OCI-LY1 (cell line): ENCODE measurements around the gene ZNF547.

Experiments
- H2AFZ ChIP-seq: fragments of 200-600 bp; sonication (generic), shearing (Covaris generic); 2 replicates; pipeline ENCODE4 v1.6.0; 2014; ENCODE audit warnings: antibody characterized with exemption, mild to moderate bottlenecking, low read length
- H3F3A ChIP-seq: fragments of 200-600 bp; sonication (generic), shearing (Covaris generic); 2 replicates; pipeline ENCODE4 v1.6.0; 2014; ENCODE audit warnings: mild to moderate bottlenecking, antibody characterized with exemption, low read length, moderate library complexity; ENCODE audit not compliant: insufficient read depth
- H3K27ac ChIP-seq: fragments of 200-600 bp; sonication (generic); 2 replicates; pipeline ENCODE4 v1.5.1; 2014; ENCODE audit warnings: low read length, mixed run types, mild to moderate bottlenecking, low read depth; ENCODE audit not compliant: poor library complexity, severe bottlenecking
- H3K27me3 ChIP-seq: fragments of 200-600 bp; sonication (generic); 2 replicates; pipeline ENCODE4 v1.6.0; 2014; ENCODE audit warnings: antibody characterized with exemption, mild to moderate bottlenecking, low read length, moderate library complexity; ENCODE audit not compliant: insufficient read depth
- H3K36me3 ChIP-seq: fragments of 200-600 bp; sonication (generic); 2 replicates; pipeline ENCODE4 v1.6.1; 2014; ENCODE audit warnings: mild to moderate bottlenecking, antibody characterized with exemption, low read length, moderate library complexity, mixed read lengths; ENCODE audit not compliant: insufficient read depth
- H3K4me1 ChIP-seq: fragments of 200-600 bp; sonication (generic); 2 replicates; pipeline ENCODE4 v1.5.1; 2014; ENCODE audit warnings: mild to moderate bottlenecking, low read length, moderate library complexity; ENCODE audit not compliant: insufficient read depth, severe bottlenecking
- H3K4me2 ChIP-seq: fragments of 200-600 bp; sonication (generic), shearing (Covaris generic); 2 replicates; pipeline ENCODE4 v1.6.1; 2014; ENCODE audit warnings: low read length
- H3K4me3 ChIP-seq: fragments of 200-600 bp; sonication (generic); 2 replicates; pipeline ENCODE4 v1.5.1; 2014; ENCODE audit warnings: low read length, low read depth, mild to moderate bottlenecking, mixed read lengths; ENCODE audit not compliant: poor library complexity, severe bottlenecking
- H3K79me2 ChIP-seq: fragments of 200-600 bp; shearing (Covaris generic); 2 replicates; pipeline ENCODE4 v1.6.1; 2016; ENCODE audit warnings: mixed run types, low read length, mixed read lengths; ENCODE audit not compliant: insufficient read depth
- H3K9ac ChIP-seq: fragments of 200-600 bp; sonication (generic), shearing (Covaris generic); 2 replicates; pipeline ENCODE4 v1.6.1; 2014; ENCODE audit warnings: mild to moderate bottlenecking, low read length, mixed read lengths
- H3K9me2 ChIP-seq: fragments of 200-600 bp; sonication (generic), shearing (Covaris generic); 2 replicates; pipeline ENCODE4 v1.6.1; 2014; ENCODE audit warnings: low read depth, mild to moderate bottlenecking, low read length, mixed read lengths
- H3K9me3 ChIP-seq: fragments of 200-600 bp; shearing (Covaris generic); 2 replicates; pipeline ENCODE4 v1.6.1; 2014; ENCODE audit warnings: low read length, mixed read lengths
- H4K20me1 ChIP-seq: fragments of 200-600 bp; sonication (generic), shearing (Covaris generic); 2 replicates; pipeline ENCODE4 v1.6.0; 2016; ENCODE audit warnings: mild to moderate bottlenecking, low read length; ENCODE audit not compliant: insufficient read depth
- EZH2 ChIP-seq: fragments of 200-600 bp; sonication (generic), shearing (Covaris generic); IDR thresholded peaks from 2 replicates; pipeline ENCODE4 v1.8.0; 2017; ENCODE audit warnings: borderline replicate concordance, mixed run types, mild to moderate bottlenecking, antibody characterized with exemption, low read length, moderate library complexity, mixed read lengths
- TF ChIP-seq, protein P1 (sequence below): fragments of 200-600 bp; sonication (generic), shearing (Covaris generic); IDR thresholded peaks from 2 replicates; pipeline ENCODE4 v1.5.1; 2017; ENCODE audit warnings: mild to moderate bottlenecking, antibody characterized with exemption, low read length, moderate library complexity, mixed read lengths

The ZNF547 gene

DNA sequence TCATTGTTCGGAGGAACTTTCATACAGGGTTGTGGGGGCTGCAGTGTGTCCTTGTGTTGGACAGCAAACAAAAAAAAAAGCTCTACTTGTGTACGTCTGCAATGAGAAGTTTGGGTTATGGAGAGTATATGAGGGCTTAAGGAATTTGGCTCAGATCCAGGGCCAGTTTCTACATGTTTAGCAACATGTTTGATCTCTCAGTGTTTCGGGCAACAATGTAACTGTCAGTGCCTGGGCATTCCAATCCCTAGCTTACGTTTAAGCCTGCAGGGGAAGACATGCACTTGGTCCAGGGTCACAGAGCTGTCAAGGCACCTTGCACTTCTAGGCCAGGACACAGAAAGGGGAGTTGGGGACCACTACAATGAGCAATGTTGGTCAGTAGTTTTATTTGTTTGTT is 29.2 kb upstream of the ZNF547 start:
- no peaks in the 10 kb centered on the region for H4K20me1 ChIP-seq
- H3K4me1 ChIP-seq = no peaks in the 10 kb centered on the region
- TF ChIP-seq, protein P1, sequence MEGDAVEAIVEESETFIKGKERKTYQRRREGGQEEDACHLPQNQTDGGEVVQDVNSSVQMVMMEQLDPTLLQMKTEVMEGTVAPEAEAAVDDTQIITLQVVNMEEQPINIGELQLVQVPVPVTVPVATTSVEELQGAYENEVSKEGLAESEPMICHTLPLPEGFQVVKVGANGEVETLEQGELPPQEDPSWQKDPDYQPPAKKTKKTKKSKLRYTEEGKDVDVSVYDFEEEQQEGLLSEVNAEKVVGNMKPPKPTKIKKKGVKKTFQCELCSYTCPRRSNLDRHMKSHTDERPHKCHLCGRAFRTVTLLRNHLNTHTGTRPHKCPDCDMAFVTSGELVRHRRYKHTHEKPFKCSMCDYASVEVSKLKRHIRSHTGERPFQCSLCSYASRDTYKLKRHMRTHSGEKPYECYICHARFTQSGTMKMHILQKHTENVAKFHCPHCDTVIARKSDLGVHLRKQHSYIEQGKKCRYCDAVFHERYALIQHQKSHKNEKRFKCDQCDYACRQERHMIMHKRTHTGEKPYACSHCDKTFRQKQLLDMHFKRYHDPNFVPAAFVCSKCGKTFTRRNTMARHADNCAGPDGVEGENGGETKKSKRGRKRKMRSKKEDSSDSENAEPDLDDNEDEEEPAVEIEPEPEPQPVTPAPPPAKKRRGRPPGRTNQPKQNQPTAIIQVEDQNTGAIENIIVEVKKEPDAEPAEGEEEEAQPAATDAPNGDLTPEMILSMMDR = no peak
- no peak for TF ChIP-seq EZH2
- H3K9me2 ChIP-seq = no peaks in the 10 kb centered on the region
- H3K9ac ChIP-seq = no peak overlapping the region
- no peaks in the 10 kb centered on the region for H3K79me2 ChIP-seq
- no peak overlapping the region for H3K27ac ChIP-seq
- H3F3A ChIP-seq = no peaks in the 10 kb centered on the region
- H3K36me3 ChIP-seq = peaks cover 24% of the 10 kb centered on the region
- H3K9me3 ChIP-seq = no peaks in the 10 kb centered on the region
- no peaks in the 10 kb centered on the region for H3K27me3 ChIP-seq
- no peak overlapping the region for H3K4me2 ChIP-seq
- no peak overlapping the region for H3K4me3 ChIP-seq
- no peak overlapping the region for H2AFZ ChIP-seq

DNA sequence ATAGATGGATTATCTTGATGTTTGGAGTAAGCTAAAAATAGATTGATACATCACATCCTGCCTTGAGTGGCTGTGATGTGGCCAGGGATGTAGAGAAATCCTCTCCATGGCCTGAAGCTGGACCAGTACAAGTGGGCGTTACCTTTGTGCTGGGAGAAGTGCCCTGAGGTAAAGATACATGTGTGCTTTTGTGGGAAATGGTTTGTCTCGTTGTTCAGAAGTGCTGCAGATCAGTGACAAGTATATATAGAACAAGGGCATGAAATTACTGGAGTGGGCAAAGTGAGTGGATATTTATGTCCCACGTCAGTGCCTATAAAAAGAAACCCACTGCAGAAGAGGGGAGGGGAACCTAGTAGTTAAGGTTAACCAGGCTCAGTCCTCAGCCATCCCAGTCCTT is 24.5 kb upstream of the ZNF547 start:
- no peaks in the 10 kb centered on the region for H3K9me3 ChIP-seq
- no peaks in the 10 kb centered on the region for H3K36me3 ChIP-seq
- no peaks in the 10 kb centered on the region for H3K27me3 ChIP-seq
- H2AFZ ChIP-seq = no peak overlapping the region
- H3K4me3 ChIP-seq = no peak overlapping the region
- H3K4me1 ChIP-seq = no peaks in the 10 kb centered on the region
- TF ChIP-seq EZH2 = no peak
- TF ChIP-seq, protein P1 = no peak
- H3F3A ChIP-seq = no peaks in the 10 kb centered on the region
- no peak overlapping the region for H3K4me2 ChIP-seq
- no peaks in the 10 kb centered on the region for H4K20me1 ChIP-seq
- no peaks in the 10 kb centered on the region for H3K79me2 ChIP-seq
- H3K27ac ChIP-seq = no peak overlapping the region
- no peak overlapping the region for H3K9ac ChIP-seq
- H3K9me2 ChIP-seq = no peaks in the 10 kb centered on the region

- H3K36me3 ChIP-seq = no peaks in the 10 kb centered on the region
- no peaks in the 10 kb centered on the region for H4K20me1 ChIP-seq
- no peaks in the 10 kb centered on the region for H3K27me3 ChIP-seq
- no peak overlapping the region for H3K27ac ChIP-seq
- H3K4me3 ChIP-seq = no peak overlapping the region
- no peaks in the 10 kb centered on the region for H3K9me2 ChIP-seq
- H2AFZ ChIP-seq = no peak overlapping the region
- H3K9me3 ChIP-seq = no peaks in the 10 kb centered on the region
- H3F3A ChIP-seq = no peaks in the 10 kb centered on the region
- TF ChIP-seq, protein P1 = no peak
- TF ChIP-seq EZH2 = no peak
- no peaks in the 10 kb centered on the region for H3K4me1 ChIP-seq
- H3K4me2 ChIP-seq = no peak overlapping the region
- no peaks in the 10 kb centered on the region for H3K79me2 ChIP-seq
- no peak overlapping the region for H3K9ac ChIP-seq
Observed at GRCh38 chr19:57342582-57342981, 20.8 kb upstream of the ZNF547 start.
